Peyer's patch (tissue), 4 donors: ENCODE measurements around the gene STEAP1B. TPM values are rescaled to one million over a fixed set of nuclear protein-coding genes. Genes with fewer than 3 reads are reported as not detected.

Experiments used
- DNase-seq, 3 donors: peaks; one replicate each; pipeline ENCODE4 v3.0.0-alpha.2; 2017 to 2019
- H3K27ac ChIP-seq, 4 donors: fragments of 200-600 bp; sonication (generic); one replicate each; pipeline ENCODE4 v1.5.1; 2016 to 2019
- H3K27me3 ChIP-seq, 2 donors: fragments of 200-600 bp; sonication (generic); one replicate each; pipeline ENCODE4 v1.5.1; 2019
- H3K36me3 ChIP-seq, 3 donors: fragments of 200-600 bp; sonication (generic); one replicate each; pipeline ENCODE4 v1.5.1; 2016 to 2019
- H3K4me1 ChIP-seq, 4 donors: fragments of 200-600 bp; sonication (generic); one replicate each; pipeline ENCODE4 v1.5.1; 2016 to 2019
- H3K4me3 ChIP-seq, 4 donors: fragments of 200-600 bp; sonication (generic); 1 replicate in 3 of 4; 2 replicates in 1 of 4; pipeline ENCODE4 v1.5.1; 2016 to 2019; ENCODE audit warnings: mild to moderate bottlenecking in 1 of 4
- H3K9me3 ChIP-seq, 4 donors: fragments of 200-600 bp; sonication (generic); one replicate each; pipeline ENCODE4 v1.5.1; 2016 to 2019; ENCODE audit warnings: mild to moderate bottlenecking in 1 of 4
- POLR2A ChIP-seq, 2 donors: fragments of 450-650 bp; IDR thresholded peaks; one replicate each; pipeline ENCODE4 v1.5.1; 2017; ENCODE audit warnings: antibody characterized with exemption in 2 of 2, mild to moderate bottlenecking in 2 of 2, moderate library complexity in 2 of 2
- total RNA-seq, 4 donors: library from RNA; depleted of rRNA; stranded (reverse); fragments of >200 nt; gene quantifications; one replicate each; pipeline ENCODE4 v1.1.0, GENCODE V29; 2016
- TF ChIP-seq, protein P1 (sequence below), 6 experiments: fragments of 450-650 bp in 4 of 6; fragments of 200-600 bp in 2 of 6; sonication (generic) in 1 of 6; IDR thresholded peaks; one replicate each; pipeline ENCODE4 v1.5.1; 2017 to 2019; ENCODE audit warnings: antibody characterized with exemption in 6 of 6, mild to moderate bottlenecking in 3 of 6, moderate library complexity in 1 of 6

The STEAP1B gene
- total RNA-seq, 4 donors from 2014 or later = not detected

DNA sequence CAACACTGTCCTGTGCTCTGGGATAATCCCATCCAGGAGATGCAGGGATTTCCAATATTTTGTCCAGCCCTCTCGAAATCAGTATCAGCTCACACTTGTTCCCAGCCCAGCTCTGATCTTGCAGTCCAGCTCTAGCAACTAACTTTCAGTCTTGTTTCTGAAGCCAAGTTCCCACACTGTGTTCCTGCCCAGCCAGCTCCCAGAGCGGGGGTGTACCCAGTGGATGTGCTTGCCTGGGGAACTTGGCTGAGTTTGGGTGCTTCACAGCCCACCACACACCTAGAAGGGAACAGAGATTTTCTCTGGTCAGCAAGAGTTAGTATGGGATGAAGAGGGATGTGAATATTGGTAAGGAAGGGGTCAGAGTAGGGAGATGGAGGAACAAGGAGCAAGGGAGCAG lies 85.6 kb downstream of the STEAP1B start:
- DNase-seq = no peak
- Histone ChIP-seq H3K4me3 (no peak overlapping the region), H3K27ac (no peak overlapping the region), H3K27me3 (no peaks in the 10 kb centered on the region), H3K36me3 (no peaks in the 10 kb centered on the region), H3K9me3 (no peaks in the 10 kb centered on the region), H3K4me1 (no peaks in the 10 kb centered on the region)
- TF ChIP-seq, protein P1, sequence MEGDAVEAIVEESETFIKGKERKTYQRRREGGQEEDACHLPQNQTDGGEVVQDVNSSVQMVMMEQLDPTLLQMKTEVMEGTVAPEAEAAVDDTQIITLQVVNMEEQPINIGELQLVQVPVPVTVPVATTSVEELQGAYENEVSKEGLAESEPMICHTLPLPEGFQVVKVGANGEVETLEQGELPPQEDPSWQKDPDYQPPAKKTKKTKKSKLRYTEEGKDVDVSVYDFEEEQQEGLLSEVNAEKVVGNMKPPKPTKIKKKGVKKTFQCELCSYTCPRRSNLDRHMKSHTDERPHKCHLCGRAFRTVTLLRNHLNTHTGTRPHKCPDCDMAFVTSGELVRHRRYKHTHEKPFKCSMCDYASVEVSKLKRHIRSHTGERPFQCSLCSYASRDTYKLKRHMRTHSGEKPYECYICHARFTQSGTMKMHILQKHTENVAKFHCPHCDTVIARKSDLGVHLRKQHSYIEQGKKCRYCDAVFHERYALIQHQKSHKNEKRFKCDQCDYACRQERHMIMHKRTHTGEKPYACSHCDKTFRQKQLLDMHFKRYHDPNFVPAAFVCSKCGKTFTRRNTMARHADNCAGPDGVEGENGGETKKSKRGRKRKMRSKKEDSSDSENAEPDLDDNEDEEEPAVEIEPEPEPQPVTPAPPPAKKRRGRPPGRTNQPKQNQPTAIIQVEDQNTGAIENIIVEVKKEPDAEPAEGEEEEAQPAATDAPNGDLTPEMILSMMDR (IDR thresholded peaks at IDR 0.05) = no peak
- no peak for TF ChIP-seq POLR2A (IDR thresholded peaks at IDR 0.05)

DNA sequence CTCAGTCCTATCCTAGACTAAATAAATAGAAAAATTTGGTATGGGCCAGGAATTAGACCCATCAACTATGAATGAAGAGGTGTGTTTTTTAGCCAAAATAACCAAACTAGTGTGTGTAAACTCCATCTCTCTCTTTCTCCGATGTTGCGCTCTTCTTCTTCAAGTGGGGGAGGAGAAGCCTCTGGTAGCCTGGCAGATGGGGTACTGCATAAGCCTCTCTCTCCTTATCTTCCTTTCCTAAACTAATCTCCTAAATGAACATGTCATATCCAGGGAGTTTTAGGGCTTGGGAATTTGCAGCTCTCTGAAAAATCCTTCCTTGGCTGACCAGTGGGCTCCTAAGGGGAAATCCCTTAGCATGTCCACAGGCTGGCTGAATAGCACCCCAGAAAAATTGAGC lies 86.8 kb downstream of the STEAP1B start:
- no peak overlapping the region for H3K27ac ChIP-seq
- no peaks in the 10 kb centered on the region for H3K4me1 ChIP-seq
- no peaks in the 10 kb centered on the region for H3K27me3 ChIP-seq
- H3K36me3 ChIP-seq = no peaks in the 10 kb centered on the region
- no peaks in the 10 kb centered on the region for H3K9me3 ChIP-seq
- H3K4me3 ChIP-seq = no peak overlapping the region
- DNase-seq = no peak
- TF ChIP-seq POLR2A (IDR thresholded peaks at IDR 0.05) = no peak
- TF ChIP-seq, protein P1 (IDR thresholded peaks at IDR 0.05) = no peak

- no peaks in the 10 kb centered on the region for H3K36me3 ChIP-seq
- no peaks in the 10 kb centered on the region for H3K27me3 ChIP-seq
- H3K9me3 ChIP-seq = no peaks in the 10 kb centered on the region
- no peaks in the 10 kb centered on the region for H3K4me1 ChIP-seq
- no peak for DNase-seq
- no peak overlapping the region for H3K27ac ChIP-seq
- H3K4me3 ChIP-seq = no peak overlapping the region
- TF ChIP-seq, protein P1 (IDR thresholded peaks at IDR 0.05) = no peak
- no peak for TF ChIP-seq POLR2A (IDR thresholded peaks at IDR 0.05)
These were observed 87.9 kb downstream of the STEAP1B start for GRCh38 chr7:22411977-22412693.

- no peak for TF ChIP-seq POLR2A (IDR thresholded peaks at IDR 0.05)
- TF ChIP-seq, protein P1 (IDR thresholded peaks at IDR 0.05) = no peak
- DNase-seq = no peak
- Histone ChIP-seq H3K4me1 (no peaks in the 10 kb centered on the region), H3K27me3 (no peaks in the 10 kb centered on the region), H3K9me3 (no peaks in the 10 kb centered on the region), H3K4me3 (no peak overlapping the region), H3K36me3 (no peaks in the 10 kb centered on the region), H3K27ac (no peak overlapping the region)
These were observed 93.3 kb downstream of the STEAP1B start for GRCh38 chr7:22406715-22407114.

- Histone ChIP-seq H3K9me3 (no peaks in the 10 kb centered on the region), H3K4me1 (no peaks in the 10 kb centered on the region), H3K27ac (no peak overlapping the region), H3K27me3 (no peaks in the 10 kb centered on the region), H3K4me3 (no peak overlapping the region), H3K36me3 (no peaks in the 10 kb centered on the region)
- TF ChIP-seq POLR2A (IDR thresholded peaks at IDR 0.05) = no peak
- TF ChIP-seq, protein P1 (IDR thresholded peaks at IDR 0.05) = no peak
- no peak for DNase-seq
These were observed 95.5 kb downstream of the STEAP1B start for GRCh38 chr7:22404421-22405023.
